Nephron (organoid): ENCODE measurements around the gene SALL3.
A peak's percentile ranks its signal among the peaks of the same experiment; 100 is the strongest.

Experiments
- H3K27ac Mint-ChIP-seq, 3 experiments: 2 replicates each; pipeline ENCODE4 v1.8.0; 2020; ENCODE audit warnings: mixed read lengths in 3 of 3, mild to moderate bottlenecking in 2 of 3, moderate library complexity in 1 of 3
- H3K27me3 Mint-ChIP-seq: 2 replicates; pipeline ENCODE4 v1.8.0; 2021; ENCODE audit warnings: low read depth, mild to moderate bottlenecking, moderate library complexity, mixed read lengths
- H3K36me3 Mint-ChIP-seq: 2 replicates; pipeline ENCODE4 v1.8.0; 2020; ENCODE audit warnings: low read depth, mixed read lengths
- H3K4me1 Mint-ChIP-seq: 2 replicates; pipeline ENCODE4 v1.8.0; 2020; ENCODE audit warnings: mixed read lengths
- H3K4me3 Mint-ChIP-seq, 3 experiments: 2 replicates each; pipeline ENCODE4 v1.8.0; 2020; ENCODE audit warnings: mild to moderate bottlenecking in 3 of 3, mixed read lengths in 3 of 3, moderate library complexity in 2 of 3
- H3K9me3 Mint-ChIP-seq: 2 replicates; pipeline ENCODE4 v1.8.0; 2020; ENCODE audit warnings: mixed read lengths
- CTCF ChIP-seq, 3 experiments: fragments of 200-600 bp; sonication (generic); IDR thresholded peaks; one replicate each; pipeline ENCODE4 v1.5.0; 2021; ENCODE audit warnings: antibody characterized with exemption in 3 of 3; ENCODE audit not compliant: unreplicated experiment in 3 of 3

The SALL3 gene

GRCh38 chr18:78975292-78975691, 4.3 kb upstream of the SALL3 start:
- peaks cover 78% of the 10 kb centered on the region for H3K27me3 Mint-ChIP-seq
- no peak for TF ChIP-seq CTCF (IDR thresholded peaks at IDR 0.05; ENCODE audit: unreplicated experiment in 3 of 3)
- peaks cover 23% of the 10 kb centered on the region for H3K4me1 Mint-ChIP-seq
- peaks cover 9% of the 10 kb centered on the region for H3K9me3 Mint-ChIP-seq
- H3K4me3 Mint-ChIP-seq = peak overlapping the region in 2 of 3 experiments; percentile 31 to 57
- H3K36me3 Mint-ChIP-seq = no peaks in the 10 kb centered on the region
- no peak overlapping the region for H3K27ac Mint-ChIP-seq

GRCh38 chr18:78975699-78976335, 3.8 kb upstream of the SALL3 start:
- H3K4me1 Mint-ChIP-seq = peaks cover 23% of the 10 kb centered on the region
- peaks cover 75% of the 10 kb centered on the region for H3K27me3 Mint-ChIP-seq
- no peak for TF ChIP-seq CTCF (IDR thresholded peaks at IDR 0.05; ENCODE audit: unreplicated experiment in 3 of 3)
- H3K36me3 Mint-ChIP-seq = no peaks in the 10 kb centered on the region
- peaks cover 9% of the 10 kb centered on the region for H3K9me3 Mint-ChIP-seq
- H3K4me3 Mint-ChIP-seq = peak overlapping the region in 1 of 3 experiments; percentile 31
- H3K27ac Mint-ChIP-seq = no peak overlapping the region

GRCh38 chr18:78976765-78977636, 2.6 kb upstream of the SALL3 start:
- no peak for TF ChIP-seq CTCF (IDR thresholded peaks at IDR 0.05; ENCODE audit: unreplicated experiment in 3 of 3)
- no peaks in the 10 kb centered on the region for H3K36me3 Mint-ChIP-seq
- peaks cover 29% of the 10 kb centered on the region for H3K4me1 Mint-ChIP-seq
- H3K27ac Mint-ChIP-seq = peak overlapping the region in 1 of 3 experiments; percentile 5
- H3K9me3 Mint-ChIP-seq = peaks cover 8% of the 10 kb centered on the region
- H3K27me3 Mint-ChIP-seq = peaks cover 75% of the 10 kb centered on the region
- H3K4me3 Mint-ChIP-seq = peak overlapping the region; percentile 69 to 80 (median 72)

GRCh38 chr18:78977637-78978348, 1.8 kb upstream of the SALL3 start:
- H3K4me3 Mint-ChIP-seq = peak overlapping the region; percentile 72 to 84 (median 80)
- H3K36me3 Mint-ChIP-seq = no peaks in the 10 kb centered on the region
- H3K9me3 Mint-ChIP-seq = peaks cover 8% of the 10 kb centered on the region
- no peak for TF ChIP-seq CTCF (IDR thresholded peaks at IDR 0.05; ENCODE audit: unreplicated experiment in 3 of 3)
- H3K27ac Mint-ChIP-seq = peak overlapping the region in 1 of 3 experiments; percentile 59
- H3K4me1 Mint-ChIP-seq = peaks cover 29% of the 10 kb centered on the region
- peaks cover 75% of the 10 kb centered on the region for H3K27me3 Mint-ChIP-seq

- H3K27ac Mint-ChIP-seq = peak overlapping the region in 1 of 3 experiments; percentile 59
- peaks cover 78% of the 10 kb centered on the region for H3K27me3 Mint-ChIP-seq
- no peak for TF ChIP-seq CTCF (IDR thresholded peaks at IDR 0.05; ENCODE audit: unreplicated experiment in 3 of 3)
- H3K9me3 Mint-ChIP-seq = peaks cover 8% of the 10 kb centered on the region
- H3K4me1 Mint-ChIP-seq = peaks cover 29% of the 10 kb centered on the region
- no peaks in the 10 kb centered on the region for H3K36me3 Mint-ChIP-seq
- H3K4me3 Mint-ChIP-seq = peak overlapping the region; percentile 80 to 84 (median 84)
These were observed 1.1 kb upstream of the SALL3 start for GRCh38 chr18:78978349-78979055.
